Measurements from ENCODE around the gene SMIM23. TPM values are rescaled to one million over a fixed set of nuclear protein-coding genes. Genes with fewer than 3 reads are reported as not detected.

The SMIM23 gene
- total RNA-seq, 4 donors from 2014 or later, result not detected

- no peak overlapping the region for H3K27ac ChIP-seq
- no peaks in the 10 kb centered on the region for H3K27me3 ChIP-seq
- 63 to 80% methylated on average over 3 of the region's 3 CpGs for WGBS, 2 donors
- H3K9me3 ChIP-seq, result no peaks in the 10 kb centered on the region
- TF ChIP-seq CTCF (IDR thresholded peaks at IDR 0.05) (no peak), POLR2A (IDR thresholded peaks at IDR 0.05) (no peak)
- H3K4me1 ChIP-seq, result peaks cover 7 to 38% (median 8%) of the 10 kb centered on the region in 3 donors
- no peaks in the 10 kb centered on the region for H3K36me3 ChIP-seq
- intact Hi-C loops (cut with DNase I), result no loop called here
- no peak for DNase-seq
- no peak overlapping the region for H3K4me3 ChIP-seq
These were observed 36.3 kb upstream of the SMIM23 start for GRCh38 chr5:171749365-171749764.

- no peaks in the 10 kb centered on the region for H3K36me3 ChIP-seq
- no peak for TF ChIP-seq CTCF (IDR thresholded peaks at IDR 0.05)
- TF ChIP-seq POLR2A (IDR thresholded peaks at IDR 0.05), result no peak
- WGBS, 2 donors, result 58 to 75% methylated on average over 4 to 5 of the region's 6 CpGs
- peak overlapping the region in 1 of 4 donors; percentile 29 for H3K27ac ChIP-seq
- H3K9me3 ChIP-seq, result no peaks in the 10 kb centered on the region
- H3K4me1 ChIP-seq, result peaks cover 7 to 38% (median 8%) of the 10 kb centered on the region in 3 donors
- no peak overlapping the region for H3K4me3 ChIP-seq
- DNase-seq, result no peak
- intact Hi-C loops (cut with DNase I), result no loop called here
- H3K27me3 ChIP-seq, result no peaks in the 10 kb centered on the region
These were observed 35.3 kb upstream of the SMIM23 start for GRCh38 chr5:171750311-171750788.

- no peak for DNase-seq
- Histone ChIP-seq H3K36me3 (no peaks in the 10 kb centered on the region), H3K27ac (no peak overlapping the region), H3K27me3 (peaks cover 0 to 3% (median 0%) of the 10 kb centered on the region in 4 donors), H3K9me3 (no peaks in the 10 kb centered on the region), H3K4me1 (peaks cover 2 to 8% (median 4%) of the 10 kb centered on the region in 3 donors), H3K4me3 (no peak overlapping the region)
- TF ChIP-seq POLR2A (IDR thresholded peaks at IDR 0.05), result no peak
- no peak for TF ChIP-seq CTCF (IDR thresholded peaks at IDR 0.05)
- intact Hi-C loops (cut with DNase I), result no loop called here
- WGBS, 2 donors, result 46 to 51% methylated on average over 5 of the region's 5 CpGs
These were observed 30.2 kb upstream of the SMIM23 start for GRCh38 chr5:171755354-171755821.

GRCh38 chr5:171757853-171758535 is 27.6 kb upstream of the SMIM23 start:
- no peak for DNase-seq
- Histone ChIP-seq H3K27ac (no peak overlapping the region), H3K4me3 (no peak overlapping the region), H3K36me3 (no peaks in the 10 kb centered on the region), H3K9me3 (no peaks in the 10 kb centered on the region), H3K4me1 (no peaks in the 10 kb centered on the region), H3K27me3 (peaks cover 0 to 6% (median 0%) of the 10 kb centered on the region in 4 donors)
- intact Hi-C loops (cut with DNase I), result no loop called here
- TF ChIP-seq CTCF (IDR thresholded peaks at IDR 0.05) (no peak), POLR2A (IDR thresholded peaks at IDR 0.05) (no peak)
- WGBS, 2 donors, result 29 to 45% methylated on average over 4 of the region's 4 CpGs

GRCh38 chr5:171759777-171760176 is 25.8 kb upstream of the SMIM23 start:
- no peak for TF ChIP-seq POLR2A (IDR thresholded peaks at IDR 0.05)
- TF ChIP-seq CTCF (IDR thresholded peaks at IDR 0.05), result no peak
- DNase-seq, result no peak
- Histone ChIP-seq H3K27ac (no peak overlapping the region), H3K36me3 (no peaks in the 10 kb centered on the region), H3K4me1 (no peaks in the 10 kb centered on the region), H3K9me3 (no peaks in the 10 kb centered on the region), H3K4me3 (no peak overlapping the region), H3K27me3 (peaks cover 0 to 14% (median 0%) of the 10 kb centered on the region in 4 donors)
- 67 to 71% methylated on average over 1 of the region's 1 CpG for WGBS, 2 donors
- intact Hi-C loops (cut with DNase I), result no loop called here
